Measurements from ENCODE around the gene AFAP1L2. TPM values are rescaled to one million over a fixed set of nuclear protein-coding genes. Genes with fewer than 3 reads are reported as not detected.

AFAP1L2 gene
- total RNA-seq, 1 donor from 2014 or later, result 6.4 TPM

DNA sequence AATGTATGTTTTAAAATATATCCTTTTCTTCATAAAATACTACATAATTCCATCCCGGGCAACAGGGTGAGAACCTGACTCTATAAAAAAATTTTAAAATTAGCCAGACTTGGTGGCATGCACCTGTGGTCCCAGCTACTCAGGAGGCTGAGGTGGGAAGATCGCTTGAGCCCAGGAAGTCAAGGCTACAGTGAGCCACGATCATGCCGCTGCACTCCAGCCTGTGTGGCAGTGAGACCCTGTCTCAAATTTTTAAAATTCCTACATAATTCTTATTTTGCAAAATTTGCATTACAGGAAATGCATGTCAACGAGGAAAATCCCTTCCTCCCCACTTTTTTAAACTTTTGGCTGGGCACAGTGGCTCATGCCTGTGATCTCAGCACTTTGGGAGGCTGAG lies 31.3 kb downstream of the AFAP1L2 start:
- Mint-ChIP-seq H3K4me1 (ENCODE audit: unreplicated experiment) (peaks cover 13% of the 10 kb centered on the region), H3K36me3 (no peaks in the 10 kb centered on the region), H3K27ac (no peak overlapping the region), H3K27me3 (peaks cover 6% of the 10 kb centered on the region), H3K9me3 (no peaks in the 10 kb centered on the region), H3K4me3 (no peak overlapping the region)
- no peak for DNase-seq (ENCODE audit: extremely low spot score, unreplicated experiment)
- TF ChIP-seq, protein P1, sequence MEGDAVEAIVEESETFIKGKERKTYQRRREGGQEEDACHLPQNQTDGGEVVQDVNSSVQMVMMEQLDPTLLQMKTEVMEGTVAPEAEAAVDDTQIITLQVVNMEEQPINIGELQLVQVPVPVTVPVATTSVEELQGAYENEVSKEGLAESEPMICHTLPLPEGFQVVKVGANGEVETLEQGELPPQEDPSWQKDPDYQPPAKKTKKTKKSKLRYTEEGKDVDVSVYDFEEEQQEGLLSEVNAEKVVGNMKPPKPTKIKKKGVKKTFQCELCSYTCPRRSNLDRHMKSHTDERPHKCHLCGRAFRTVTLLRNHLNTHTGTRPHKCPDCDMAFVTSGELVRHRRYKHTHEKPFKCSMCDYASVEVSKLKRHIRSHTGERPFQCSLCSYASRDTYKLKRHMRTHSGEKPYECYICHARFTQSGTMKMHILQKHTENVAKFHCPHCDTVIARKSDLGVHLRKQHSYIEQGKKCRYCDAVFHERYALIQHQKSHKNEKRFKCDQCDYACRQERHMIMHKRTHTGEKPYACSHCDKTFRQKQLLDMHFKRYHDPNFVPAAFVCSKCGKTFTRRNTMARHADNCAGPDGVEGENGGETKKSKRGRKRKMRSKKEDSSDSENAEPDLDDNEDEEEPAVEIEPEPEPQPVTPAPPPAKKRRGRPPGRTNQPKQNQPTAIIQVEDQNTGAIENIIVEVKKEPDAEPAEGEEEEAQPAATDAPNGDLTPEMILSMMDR (conservative IDR thresholded peaks at IDR 0.05), result no peak

DNA sequence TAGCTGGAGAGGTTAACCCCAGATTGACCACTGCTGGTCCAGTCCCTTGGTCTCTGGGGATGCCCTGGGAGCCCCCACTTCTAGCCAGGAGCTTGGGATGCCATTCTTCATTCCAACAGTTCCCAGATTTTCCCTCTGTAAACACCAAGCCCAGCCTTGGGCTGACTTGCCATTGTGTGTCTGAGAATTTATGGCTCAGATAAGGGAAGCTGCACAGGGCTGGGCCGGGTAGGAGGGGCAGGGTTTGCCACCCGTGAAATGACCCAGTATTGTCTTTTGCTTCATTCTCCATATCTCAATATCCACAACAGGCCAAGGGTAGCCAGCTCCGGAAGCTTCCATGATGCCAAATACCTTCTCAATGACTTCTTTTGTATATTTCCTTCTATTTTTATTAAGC lies 32.1 kb downstream of the AFAP1L2 start:
- no peak overlapping the region for H3K27ac Mint-ChIP-seq
- H3K36me3 Mint-ChIP-seq, result no peaks in the 10 kb centered on the region
- H3K27me3 Mint-ChIP-seq, result peaks cover 6% of the 10 kb centered on the region
- no peaks in the 10 kb centered on the region for H3K9me3 Mint-ChIP-seq
- H3K4me3 Mint-ChIP-seq, result no peak overlapping the region
- H3K4me1 Mint-ChIP-seq (ENCODE audit: unreplicated experiment), result peaks cover 21% of the 10 kb centered on the region
- no peak for DNase-seq (ENCODE audit: extremely low spot score, unreplicated experiment)
- TF ChIP-seq, protein P1 (conservative IDR thresholded peaks at IDR 0.05), result no peak

DNA sequence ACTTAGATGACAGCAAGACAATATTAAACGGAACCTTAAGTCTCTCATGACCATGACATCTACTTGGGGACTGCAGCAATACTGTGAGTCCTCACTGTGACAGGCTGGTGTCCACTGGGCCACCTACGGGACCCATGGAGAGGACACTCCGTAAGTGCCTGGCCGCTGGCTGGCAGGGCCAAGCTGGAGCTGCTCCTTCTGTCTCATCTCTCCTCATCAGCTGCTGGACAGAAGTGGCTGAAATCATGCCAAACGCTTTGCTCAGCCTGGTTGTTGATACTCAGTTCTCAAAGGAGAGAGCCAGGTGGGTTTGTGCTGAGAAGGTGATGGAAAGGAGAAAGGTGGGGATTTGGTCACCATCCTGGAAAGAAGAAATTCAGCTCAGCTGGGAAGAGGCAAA lies 33.3 kb downstream of the AFAP1L2 start:
- Mint-ChIP-seq H3K27me3 (no peaks in the 10 kb centered on the region), H3K9me3 (no peaks in the 10 kb centered on the region), H3K4me1 (ENCODE audit: unreplicated experiment) (peaks cover 26% of the 10 kb centered on the region), H3K4me3 (no peak overlapping the region), H3K27ac (no peak overlapping the region), H3K36me3 (no peaks in the 10 kb centered on the region)
- no peak for DNase-seq (ENCODE audit: extremely low spot score, unreplicated experiment)
- TF ChIP-seq, protein P1 (conservative IDR thresholded peaks at IDR 0.05), result no peak

DNA sequence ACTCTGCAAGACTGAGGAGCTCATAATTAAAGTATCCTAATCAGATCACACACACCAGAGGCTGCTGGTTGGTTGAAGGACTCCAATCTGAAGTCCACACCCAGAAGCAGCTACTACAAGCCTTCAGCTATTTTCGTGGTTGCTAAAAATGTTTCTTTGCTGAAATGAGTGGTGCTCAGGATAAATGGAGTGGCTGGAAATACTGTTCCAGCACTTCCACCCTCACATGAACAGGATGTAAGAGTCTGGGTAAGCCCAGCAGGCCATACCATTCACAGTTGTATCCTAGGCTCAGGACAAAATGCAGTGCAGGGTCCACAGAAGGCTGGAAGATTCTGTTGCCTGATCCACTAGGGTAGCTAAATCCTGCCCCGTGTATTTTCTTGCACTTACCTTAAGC lies 34.1 kb downstream of the AFAP1L2 start:
- Mint-ChIP-seq H3K4me3 (no peak overlapping the region), H3K27ac (no peak overlapping the region), H3K36me3 (no peaks in the 10 kb centered on the region), H3K4me1 (ENCODE audit: unreplicated experiment) (peaks cover 26% of the 10 kb centered on the region), H3K27me3 (no peaks in the 10 kb centered on the region), H3K9me3 (no peaks in the 10 kb centered on the region)
- no peak for DNase-seq (ENCODE audit: extremely low spot score, unreplicated experiment)
- TF ChIP-seq, protein P1 (conservative IDR thresholded peaks at IDR 0.05), result no peak

DNA sequence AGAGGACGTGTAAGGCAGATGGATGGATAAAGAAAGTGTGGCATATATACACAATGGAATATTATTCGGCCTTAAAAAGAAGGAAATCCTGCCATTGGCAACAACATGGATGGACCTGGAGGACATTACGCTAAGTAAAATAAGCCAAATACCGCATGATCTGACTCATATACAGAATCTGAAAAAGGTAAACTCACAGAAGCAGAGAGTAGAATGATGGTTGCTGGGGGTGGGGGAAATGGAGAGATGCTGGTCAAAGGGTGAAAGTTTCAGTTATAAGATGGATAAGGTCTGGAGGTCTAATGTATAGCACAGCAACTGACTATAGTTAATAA lies 36.3 kb downstream of the AFAP1L2 start:
- no peak overlapping the region for H3K4me3 Mint-ChIP-seq
- H3K4me1 Mint-ChIP-seq (ENCODE audit: unreplicated experiment), result peaks cover 16% of the 10 kb centered on the region
- H3K27me3 Mint-ChIP-seq, result no peaks in the 10 kb centered on the region
- TF ChIP-seq, protein P1 (conservative IDR thresholded peaks at IDR 0.05), result no peak
- H3K36me3 Mint-ChIP-seq, result no peaks in the 10 kb centered on the region
- no peaks in the 10 kb centered on the region for H3K9me3 Mint-ChIP-seq
- no peak for DNase-seq (ENCODE audit: extremely low spot score, unreplicated experiment)
- H3K27ac Mint-ChIP-seq, result no peak overlapping the region
